ACHN (cell line): ENCODE results near the gene FABP7.

Experiments used
- DNase-seq: peaks from one replicate; pipeline ENCODE4 v3.0.0-alpha.2; 2015
- in situ Hi-C: cut with HindIII; loops from 2 replicates; pipeline ENCODE4 v1.10.0; 2017; ENCODE audit warnings: low sequenced_read_pairs, low pct_ligation_motif_present, low pct_unique_long_range_greater_than_20kb

Gene FABP7

GRCh38 chr6:122753688-122754056 lies 25.8 kb upstream of the FABP7 start:
- in situ Hi-C loops = no loop called here
- DNase-seq = no peak

GRCh38 chr6:122754191-122754731 lies 25.3 kb upstream of the FABP7 start:
- no peak for DNase-seq
- in situ Hi-C loops = no loop called here

- in situ Hi-C loops = no loop called here
- DNase-seq = no peak
Measured at GRCh38 chr6:122755901-122756300, 23.6 kb upstream of the FABP7 start.

- DNase-seq = no peak
- in situ Hi-C loops = no loop called here
Measured at GRCh38 chr6:122758927-122759334, 20.6 kb upstream of the FABP7 start.

- in situ Hi-C loops = no loop called here
- no peak for DNase-seq
Measured at GRCh38 chr6:122760330-122760729, 19.2 kb upstream of the FABP7 start.

GRCh38 chr6:122766256-122766655 lies 13.3 kb upstream of the FABP7 start:
- DNase-seq = no peak
- in situ Hi-C loops = no loop called here

GRCh38 chr6:122770835-122771601 lies 8.5 kb upstream of the FABP7 start:
- peak; percentile 4 for DNase-seq
- in situ Hi-C loops = no loop called here

- DNase-seq = no peak
- in situ Hi-C loops = no loop called here
Measured at GRCh38 chr6:122772724-122773415, 6.6 kb upstream of the FABP7 start.

- no peak for DNase-seq
- in situ Hi-C loops = no loop called here
Measured at GRCh38 chr6:122775975-122776374, 3.5 kb upstream of the FABP7 start.

- in situ Hi-C loops = no loop called here
Measured at GRCh38 chr6:122778302-122778701, 1.2 kb upstream of the FABP7 start.

GRCh38 chr6:122778985-122779661 lies 393 bp upstream of the FABP7 start:
- no peak for DNase-seq
- in situ Hi-C loops = no loop called here

More at GRCh38 chr6:122778302-122778701, 1.2 kb upstream of the FABP7 start:
- DNase-seq = no peak

- in situ Hi-C loops = no loop called here
- no peak for DNase-seq
Measured at GRCh38 chr6:122780114-122780513, 598 bp downstream of the FABP7 start.

- in situ Hi-C loops = no loop called here
- DNase-seq = no peak
Measured at GRCh38 chr6:122781716-122782115, 2.2 kb downstream of the FABP7 start.

- in situ Hi-C loops = no loop called here
- no peak for DNase-seq
Measured at GRCh38 chr6:122783401-122783800, 3.9 kb downstream of the FABP7 start.

- in situ Hi-C loops = no loop called here
- no peak for DNase-seq
Measured at GRCh38 chr6:122785891-122786290, 6.4 kb downstream of the FABP7 start.

- no peak for DNase-seq
- in situ Hi-C loops = no loop called here
Measured at GRCh38 chr6:122787721-122788120, 8.2 kb downstream of the FABP7 start.

GRCh38 chr6:122788208-122788607 lies 8.7 kb downstream of the FABP7 start:
- in situ Hi-C loops = no loop called here

GRCh38 chr6:122788663-122789181 lies 9.2 kb downstream of the FABP7 start:
- in situ Hi-C loops = no loop called here
- no peak for DNase-seq

More at GRCh38 chr6:122788208-122788607, 8.7 kb downstream of the FABP7 start:
- no peak for DNase-seq
